GM21447 (cell line): ENCODE results near the gene FBXW5.

ENCODE experiments used
- ATAC-seq: cut with Tn5 transposase; IDR thresholded peaks from one replicate; pipeline ENCODE4 v1.9.1; 2021; ENCODE audit not compliant: unreplicated experiment

Gene FBXW5

GRCh38 chr9:136944519-136945332 is at the start of gene FBXW5, which contains the start of gene C8G:
Gene FBXW5 (minus strand): TSS chr9:136944738. CDS start chr9:136944083, 655 bp downstream.
Gene C8G (plus strand): TSS chr9:136945243. CDS start chr9:136945321, 78 bp downstream.
- ATAC-seq = peak; percentile 67

GRCh38 chr9:136992819-136993369 is 48.4 kb upstream of the FBXW5 start:
- ATAC-seq = no peak

- ATAC-seq = peak; percentile 67
These were observed 47.7 kb upstream of the FBXW5 start, which contains the start of gene PAXX for GRCh38 chr9:136991993-136992818. Gene PAXX (plus strand): TSS chr9:136992422. CDS start chr9:136992444, 22 bp downstream.

GRCh38 chr9:136990242-136990911 is 45.8 kb upstream of the FBXW5 start:
- no peak for ATAC-seq

- ATAC-seq = no peak
These were observed 44.3 kb upstream of the FBXW5 start for GRCh38 chr9:136988872-136989271.

GRCh38 chr9:136985853-136986252 is 41.3 kb upstream of the FBXW5 start:
- ATAC-seq = no peak

- no peak for ATAC-seq
These were observed 40.6 kb upstream of the FBXW5 start for GRCh38 chr9:136985027-136985602.

- ATAC-seq = no peak
These were observed 40.0 kb upstream of the FBXW5 start for GRCh38 chr9:136984464-136985026.

- no peak for ATAC-seq
These were observed 39.2 kb upstream of the FBXW5 start for GRCh38 chr9:136983656-136984314.

GRCh38 chr9:136983167-136983566 is 38.6 kb upstream of the FBXW5 start:
- no peak for ATAC-seq

GRCh38 chr9:136982232-136983051 is 37.9 kb upstream of the FBXW5 start, which contains the start of gene LCNL1:
Gene LCNL1 (plus strand): TSS chr9:136982993. CDS start chr9:136983587, 594 bp downstream.
- ATAC-seq = no peak

GRCh38 chr9:136981588-136982231 is 37.2 kb upstream of the FBXW5 start:
- no peak for ATAC-seq

GRCh38 chr9:136980669-136981478 is 36.3 kb upstream of the FBXW5 start:
- ATAC-seq = no peak

- ATAC-seq = no peak
These were observed 35.4 kb upstream of the FBXW5 start for GRCh38 chr9:136979769-136980587.

GRCh38 chr9:136978865-136979544 is 34.5 kb upstream of the FBXW5 start:
- no peak for ATAC-seq
